Central memory CD8-positive, alpha-beta T cell (primary cell): ENCODE data around the gene ADGRL2.

Source experiments
- ATAC-seq: fragments of 150-1000 bp; cut with Tn5 transposase; replicated peaks from 2 replicates; pipeline ENCODE4 v1.10.0; 2022; ENCODE audit warnings: mild to moderate bottlenecking, moderate FRiP score, moderate number of reproducible peaks; ENCODE audit not compliant: poor library complexity, severe bottlenecking; ENCODE audit errors: extremely low read depth
- DNase-seq, 2 donors: peaks; one replicate each; pipeline ENCODE4 v3.0.0; 2021; ENCODE audit warnings: low spot score in 2 of 2
- H3K27ac Mint-ChIP-seq: one replicate; pipeline ENCODE4 v1.8.0; 2022; ENCODE audit warnings: low read depth, mild to moderate bottlenecking, moderate library complexity, mixed read lengths
- H3K27me3 Mint-ChIP-seq: one replicate; pipeline ENCODE4 v1.8.0; 2022; ENCODE audit warnings: mixed read lengths
- H3K36me3 Mint-ChIP-seq: one replicate; pipeline ENCODE4 v1.8.0; 2022; ENCODE audit warnings: mild to moderate bottlenecking, moderate library complexity, mixed read lengths; ENCODE audit not compliant: insufficient read depth
- H3K4me1 Mint-ChIP-seq: one replicate; pipeline ENCODE4 v1.8.0; 2022; ENCODE audit warnings: mixed read lengths
- H3K4me3 Mint-ChIP-seq: one replicate; pipeline ENCODE4 v1.8.0; 2022; ENCODE audit warnings: mild to moderate bottlenecking, moderate library complexity, mixed read lengths
- H3K9me3 Mint-ChIP-seq: one replicate; pipeline ENCODE4 v1.8.0; 2022; ENCODE audit warnings: mixed read lengths

The ADGRL2 gene

GRCh38 chr1:81999364-81999763 is 198.6 kb downstream of the ADGRL2 start:
- DNase-seq = no peak
- no peaks in the 10 kb centered on the region for H3K27me3 Mint-ChIP-seq
- peaks cover 6% of the 10 kb centered on the region for H3K9me3 Mint-ChIP-seq
- no peaks in the 10 kb centered on the region for H3K4me1 Mint-ChIP-seq
- H3K36me3 Mint-ChIP-seq = no peaks in the 10 kb centered on the region
- ATAC-seq = no peak
- H3K4me3 Mint-ChIP-seq = no peak overlapping the region
- H3K27ac Mint-ChIP-seq = no peak overlapping the region

- DNase-seq = no peak
- Mint-ChIP-seq H3K4me3 (no peak overlapping the region), H3K27me3 (no peaks in the 10 kb centered on the region), H3K36me3 (no peaks in the 10 kb centered on the region), H3K9me3 (peaks cover 6% of the 10 kb centered on the region), H3K4me1 (no peaks in the 10 kb centered on the region), H3K27ac (no peak overlapping the region)
- no peak for ATAC-seq
These were observed 199.5 kb downstream of the ADGRL2 start for GRCh38 chr1:82000221-82000620.

GRCh38 chr1:82001345-82001744 is 200.6 kb downstream of the ADGRL2 start:
- DNase-seq (no peak), ATAC-seq (no peak)
- Mint-ChIP-seq H3K4me1 (no peaks in the 10 kb centered on the region), H3K4me3 (no peak overlapping the region), H3K27me3 (no peaks in the 10 kb centered on the region), H3K36me3 (no peaks in the 10 kb centered on the region), H3K9me3 (peaks cover 6% of the 10 kb centered on the region), H3K27ac (no peak overlapping the region)

- Mint-ChIP-seq H3K36me3 (no peaks in the 10 kb centered on the region), H3K9me3 (peaks cover 12% of the 10 kb centered on the region), H3K27ac (no peak overlapping the region), H3K4me3 (no peak overlapping the region), H3K4me1 (no peaks in the 10 kb centered on the region), H3K27me3 (no peaks in the 10 kb centered on the region)
- DNase-seq = no peak
- ATAC-seq = no peak
These were observed 207.1 kb downstream of the ADGRL2 start for GRCh38 chr1:82007804-82008203.

GRCh38 chr1:82013702-82014101 is 213.0 kb downstream of the ADGRL2 start:
- ATAC-seq = no peak
- H3K9me3 Mint-ChIP-seq = peaks cover 20% of the 10 kb centered on the region
- H3K36me3 Mint-ChIP-seq = no peaks in the 10 kb centered on the region
- H3K27me3 Mint-ChIP-seq = no peaks in the 10 kb centered on the region
- H3K4me3 Mint-ChIP-seq = no peak overlapping the region
- H3K27ac Mint-ChIP-seq = no peak overlapping the region
- DNase-seq = no peak
- H3K4me1 Mint-ChIP-seq = no peaks in the 10 kb centered on the region

- H3K27ac Mint-ChIP-seq = no peak overlapping the region
- H3K27me3 Mint-ChIP-seq = no peaks in the 10 kb centered on the region
- H3K36me3 Mint-ChIP-seq = no peaks in the 10 kb centered on the region
- peaks cover 28% of the 10 kb centered on the region for H3K9me3 Mint-ChIP-seq
- no peak for DNase-seq
- H3K4me3 Mint-ChIP-seq = no peak overlapping the region
- ATAC-seq = no peak
- no peaks in the 10 kb centered on the region for H3K4me1 Mint-ChIP-seq
These were observed 214.7 kb downstream of the ADGRL2 start for GRCh38 chr1:82015444-82015843.

- Mint-ChIP-seq H3K4me1 (no peaks in the 10 kb centered on the region), H3K9me3 (peaks cover 27% of the 10 kb centered on the region), H3K4me3 (no peak overlapping the region), H3K27ac (no peak overlapping the region), H3K27me3 (no peaks in the 10 kb centered on the region), H3K36me3 (no peaks in the 10 kb centered on the region)
- DNase-seq (no peak), ATAC-seq (no peak)
These were observed 217.6 kb downstream of the ADGRL2 start for GRCh38 chr1:82018319-82018718.

- Mint-ChIP-seq H3K27ac (no peak overlapping the region), H3K4me3 (no peak overlapping the region), H3K4me1 (no peaks in the 10 kb centered on the region), H3K9me3 (peaks cover 26% of the 10 kb centered on the region), H3K36me3 (no peaks in the 10 kb centered on the region), H3K27me3 (no peaks in the 10 kb centered on the region)
- DNase-seq (no peak), ATAC-seq (no peak)
These were observed 218.8 kb downstream of the ADGRL2 start for GRCh38 chr1:82019508-82019907.

GRCh38 chr1:82030830-82031229 is 230.1 kb downstream of the ADGRL2 start:
- H3K9me3 Mint-ChIP-seq = peaks cover 10% of the 10 kb centered on the region
- no peak for DNase-seq
- no peak for ATAC-seq
- H3K4me3 Mint-ChIP-seq = no peak overlapping the region
- H3K4me1 Mint-ChIP-seq = no peaks in the 10 kb centered on the region
- H3K36me3 Mint-ChIP-seq = no peaks in the 10 kb centered on the region
- no peak overlapping the region for H3K27ac Mint-ChIP-seq
- no peaks in the 10 kb centered on the region for H3K27me3 Mint-ChIP-seq

- no peak overlapping the region for H3K27ac Mint-ChIP-seq
- no peaks in the 10 kb centered on the region for H3K36me3 Mint-ChIP-seq
- no peaks in the 10 kb centered on the region for H3K4me1 Mint-ChIP-seq
- H3K4me3 Mint-ChIP-seq = no peak overlapping the region
- no peaks in the 10 kb centered on the region for H3K27me3 Mint-ChIP-seq
- H3K9me3 Mint-ChIP-seq = peaks cover 10% of the 10 kb centered on the region
- DNase-seq = no peak
- no peak for ATAC-seq
These were observed 231.3 kb downstream of the ADGRL2 start for GRCh38 chr1:82032068-82032467.

GRCh38 chr1:82034812-82035211 is 234.1 kb downstream of the ADGRL2 start:
- no peaks in the 10 kb centered on the region for H3K4me1 Mint-ChIP-seq
- H3K27ac Mint-ChIP-seq = no peak overlapping the region
- ATAC-seq (no peak), DNase-seq (no peak)
- H3K4me3 Mint-ChIP-seq = no peak overlapping the region
- H3K9me3 Mint-ChIP-seq = peaks cover 8% of the 10 kb centered on the region
- no peaks in the 10 kb centered on the region for H3K27me3 Mint-ChIP-seq
- H3K36me3 Mint-ChIP-seq = no peaks in the 10 kb centered on the region
